H9 (cell line): ENCODE results near the gene TIMM13. TPM values are rescaled to one million over a fixed set of nuclear protein-coding genes. Genes with fewer than 3 reads are reported as not detected.

Experiments used
- DNase-seq: peaks from one replicate; pipeline ENCODE4 v3.0.0-alpha.2; 2017
- H2AFZ ChIP-seq: one replicate; pipeline ENCODE4 v1.6.1; 2013; ENCODE audit warnings: mild to moderate bottlenecking, low read length, control low read depth, moderate library complexity
- H2AK5ac ChIP-seq: 2 replicates; pipeline ENCODE4 v1.6.1; 2013; ENCODE audit warnings: low read length, control low read depth, mixed read lengths; ENCODE audit not compliant: insufficient read length
- H2BK120ac ChIP-seq: one replicate; pipeline ENCODE4 v1.6.1; 2013; ENCODE audit warnings: low read depth, mild to moderate bottlenecking, low read length, control low read depth, inconsistent platforms; ENCODE audit not compliant: poor library complexity, severe bottlenecking
- H2BK12ac ChIP-seq: 2 replicates; pipeline ENCODE4 v1.6.1; 2013; ENCODE audit warnings: low read length, control low read depth, mixed read lengths, low read depth; ENCODE audit not compliant: insufficient read length
- H2BK15ac ChIP-seq: 2 replicates; pipeline ENCODE4 v1.6.1; 2013; ENCODE audit warnings: low read depth, low read length, control low read depth
- H2BK20ac ChIP-seq: one replicate; pipeline ENCODE4 v1.6.1; 2013; ENCODE audit warnings: low read depth, mild to moderate bottlenecking, low read length, control low read depth, inconsistent platforms; ENCODE audit not compliant: poor library complexity, severe bottlenecking
- H2BK5ac ChIP-seq: 2 replicates; pipeline ENCODE4 v1.6.1; 2013; ENCODE audit warnings: low read length, control low read depth, mixed read lengths; ENCODE audit not compliant: insufficient read length
- H3K14ac ChIP-seq: 2 replicates; pipeline ENCODE4 v1.6.1; 2013; ENCODE audit warnings: low read length, control low read depth; ENCODE audit not compliant: insufficient read depth
- H3K18ac ChIP-seq: 2 replicates; pipeline ENCODE4 v1.6.1; 2013; ENCODE audit warnings: low read depth, mild to moderate bottlenecking, mixed read lengths, low read length, control low read depth; ENCODE audit not compliant: insufficient read length
- H3K23ac ChIP-seq: 2 replicates; pipeline ENCODE4 v1.6.1; 2013; ENCODE audit warnings: low read length, control low read depth, mixed read lengths, low read depth; ENCODE audit not compliant: insufficient read length
- H3K23me2 ChIP-seq: 2 replicates; pipeline ENCODE4 v1.6.1; 2013; ENCODE audit warnings: low read depth, mild to moderate bottlenecking, mixed read lengths, low read length, control low read depth; ENCODE audit not compliant: insufficient read length, poor library complexity, severe bottlenecking
- H3K27ac ChIP-seq: 2 replicates; pipeline ENCODE4 v1.5.1; 2013; ENCODE audit warnings: low read length, control low read depth, mixed read lengths, low read depth; ENCODE audit not compliant: insufficient read length
- H3K27me3 ChIP-seq: 2 replicates; pipeline ENCODE4 v1.6.1; 2013; ENCODE audit warnings: low read length, control low read depth, inconsistent platforms; ENCODE audit not compliant: insufficient read depth
- H3K4ac ChIP-seq: 2 replicates; pipeline ENCODE4 v1.6.1; 2013; ENCODE audit warnings: low read depth, mild to moderate bottlenecking, control low read depth, inconsistent platforms, low read length, moderate library complexity
- H3K4me1 ChIP-seq: 2 replicates; pipeline ENCODE4 v1.6.1; 2013; ENCODE audit warnings: low read length, control low read depth, inconsistent platforms; ENCODE audit not compliant: insufficient read depth
- H3K4me2 ChIP-seq: 2 replicates; pipeline ENCODE4 v1.6.1; 2013; ENCODE audit warnings: low read length, control low read depth, mixed read lengths; ENCODE audit not compliant: insufficient read length, insufficient read depth
- H3K56ac ChIP-seq: 2 replicates; pipeline ENCODE4 v1.6.1; 2013; ENCODE audit warnings: low read depth, mild to moderate bottlenecking, mixed read lengths, low read length, control low read depth; ENCODE audit not compliant: insufficient read length
- H3K79me1 ChIP-seq: 2 replicates; pipeline ENCODE4 v1.6.1; 2013; ENCODE audit warnings: low read depth, mild to moderate bottlenecking, moderate library complexity, low read length, control low read depth, inconsistent platforms; ENCODE audit not compliant: insufficient read depth, poor library complexity, severe bottlenecking
- H3K79me2 ChIP-seq: 2 replicates; pipeline ENCODE4 v1.6.1; 2013; ENCODE audit warnings: low read length, control low read depth, inconsistent platforms; ENCODE audit not compliant: insufficient read depth
- H3K9ac ChIP-seq: 2 replicates; pipeline ENCODE4 v1.6.1; 2013; ENCODE audit warnings: low read length, control low read depth, mixed read lengths; ENCODE audit not compliant: insufficient read length; ENCODE audit errors: extremely low read depth
- H3K9me3 ChIP-seq: one replicate; pipeline ENCODE4 v1.6.1; 2013; ENCODE audit warnings: low read depth, low read length, inconsistent platforms; ENCODE audit not compliant: control insufficient read depth
- H3T11ph ChIP-seq: one replicate; pipeline ENCODE4 v1.6.1; 2013; ENCODE audit warnings: mild to moderate bottlenecking, low read length, control low read depth, inconsistent platforms
- H4K20me1 ChIP-seq: one replicate; pipeline ENCODE4 v1.6.1; 2013; ENCODE audit not compliant: control insufficient read depth, insufficient read length, insufficient read depth
- H4K5ac ChIP-seq: 2 replicates; pipeline ENCODE4 v1.6.1; 2013; ENCODE audit warnings: low read depth, mild to moderate bottlenecking, mixed read lengths, low read length, control low read depth; ENCODE audit not compliant: insufficient read length
- H4K8ac ChIP-seq: replicated peaks from 2 replicates; pipeline ENCODE4 v1.6.1; 2013; ENCODE audit warnings: low read length, control low read depth, mixed read lengths, low read depth; ENCODE audit not compliant: insufficient read length
- H4K91ac ChIP-seq: 2 replicates; pipeline ENCODE4 v1.6.1; 2013; ENCODE audit warnings: low read depth, mild to moderate bottlenecking, moderate library complexity, mixed read lengths, low read length, control low read depth; ENCODE audit not compliant: insufficient read length
- H3K27ac Mint-ChIP-seq, 3 experiments: 2 replicates in 2 of 3; 3 replicates in 1 of 3; pipeline ENCODE4 v1.8.0; 2020 to 2021; ENCODE audit warnings: mixed read lengths in 3 of 3, mild to moderate bottlenecking in 1 of 3, moderate library complexity in 1 of 3
- H3K27me3 Mint-ChIP-seq: 2 replicates; pipeline ENCODE4 v1.8.0; 2021; ENCODE audit warnings: low read depth, mild to moderate bottlenecking, moderate library complexity, mixed read lengths
- H3K36me3 Mint-ChIP-seq, 3 experiments: 2 replicates in 2 of 3; 3 replicates in 1 of 3; pipeline ENCODE4 v1.8.0; 2020 to 2021; ENCODE audit warnings: low read depth in 3 of 3, mixed read lengths in 3 of 3; ENCODE audit not compliant: insufficient read depth in 1 of 3
- H3K4me1 Mint-ChIP-seq, 2 experiments: 2 replicates each; pipeline ENCODE4 v1.8.0; 2020; ENCODE audit warnings: mixed read lengths in 2 of 2
- H3K4me3 Mint-ChIP-seq, 2 experiments: 2 replicates in 1 of 2; 3 replicates in 1 of 2; pipeline ENCODE4 v1.8.0; 2020 to 2021; ENCODE audit warnings: mild to moderate bottlenecking in 2 of 2, mixed read lengths in 2 of 2, moderate library complexity in 1 of 2
- H3K9me3 Mint-ChIP-seq, 2 experiments: 2 replicates in 1 of 2; 3 replicates in 1 of 2; pipeline ENCODE4 v1.8.0; 2020; ENCODE audit warnings: mild to moderate bottlenecking in 2 of 2, mixed read lengths in 2 of 2, moderate library complexity in 1 of 2
- CTCF ChIP-seq: fragments of 200-600 bp; sonication (generic); conservative IDR thresholded peaks from 3 replicates; pipeline ENCODE4 v1.8.0; 2021; ENCODE audit warnings: antibody characterized with exemption, mild to moderate bottlenecking
- WGBS: extraction: QIAGEN DNeasy Blood & Tissue Kit; methylation state at CpG from one replicate; pipeline ENCODE4 v1.1.7; 2013; ENCODE audit warnings: missing lambda C conversion rate, low lambda C conversion rate, mixed read lengths; ENCODE audit not compliant: insufficient read length; ENCODE audit errors: extremely low coverage; 5-methylcytosine and 5-hydroxymethylcytosine counted together
- total RNA-seq: library from RNA; stranded (reverse); gene quantifications from 2 replicates; pipeline ENCODE4 v1.2.1, GENCODE V29; 2021

TIMM13 gene
- total RNA-seq, 1 experiment from 2014 or later, result 214 TPM

DNA sequence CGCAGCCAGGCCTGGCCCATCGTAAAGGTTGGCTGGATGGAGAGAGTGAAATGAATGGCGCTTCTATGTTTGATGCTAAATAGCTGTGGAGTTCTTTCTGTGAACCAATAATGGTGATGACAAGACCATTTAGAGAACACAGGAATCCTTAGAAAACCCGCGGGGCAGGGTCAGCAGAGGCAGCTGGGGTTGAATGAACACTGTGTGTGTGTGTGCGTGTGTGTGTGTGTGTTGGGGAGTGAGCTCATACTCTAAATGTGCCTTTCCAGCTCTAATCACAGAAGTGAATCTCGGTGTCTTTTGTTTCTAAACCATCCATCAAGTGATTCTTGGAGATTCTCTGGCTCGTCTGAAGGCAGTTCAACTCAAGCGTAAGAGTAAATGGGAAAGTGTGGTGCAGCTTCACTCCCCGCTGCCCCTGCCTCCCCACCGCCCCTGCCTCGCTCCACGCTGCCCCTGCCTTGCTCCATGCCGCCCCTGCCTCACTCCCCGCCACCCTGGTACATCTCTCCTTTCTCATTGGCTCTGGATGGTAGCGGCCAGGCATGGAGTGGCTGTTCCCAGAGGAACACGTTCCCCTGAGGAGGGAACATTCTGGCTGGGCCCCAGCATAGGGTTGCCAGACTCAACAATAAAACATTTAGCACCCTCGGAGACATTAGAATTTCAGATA is 46.1 kb downstream of the TIMM13 start:
- H2BK120ac ChIP-seq, result no peak overlapping the region
- WGBS, result no CpG with 5 or more reads among the region's 18 CpGs
- no peaks in the 10 kb centered on the region for H4K20me1 ChIP-seq
- no peak overlapping the region for H3T11ph ChIP-seq
- H3K9me3 ChIP-seq, result no peaks in the 10 kb centered on the region
- no peak overlapping the region for H2BK12ac ChIP-seq
- H3K23me2 ChIP-seq, result no peaks in the 10 kb centered on the region
- no peak overlapping the region for H3K14ac ChIP-seq
- no peak overlapping the region for H3K27ac ChIP-seq
- H3K56ac ChIP-seq, result no peak overlapping the region
- no peak overlapping the region for H2AK5ac ChIP-seq
- H4K91ac ChIP-seq, result no peak overlapping the region
- H4K5ac ChIP-seq, result no peak overlapping the region
- peaks cover 26% of the 10 kb centered on the region for H3K27me3 Mint-ChIP-seq
- no peak overlapping the region for H3K27ac Mint-ChIP-seq
- no peaks in the 10 kb centered on the region for H3K79me1 ChIP-seq
- no peak overlapping the region for H4K8ac ChIP-seq
- no peak overlapping the region; a peak in 1 of 5 replicates for H3K4me3 Mint-ChIP-seq
- TF ChIP-seq CTCF, result no peak
- peaks cover 24 to 32% of the 10 kb centered on the region in 2 experiments for H3K9me3 Mint-ChIP-seq
- H2BK20ac ChIP-seq, result no peak overlapping the region
- no peak overlapping the region for H2BK5ac ChIP-seq
- no peak overlapping the region for H2AFZ ChIP-seq
- H3K36me3 Mint-ChIP-seq, result peaks cover 0 to 9% (median 4%) of the 10 kb centered on the region in 3 experiments; a peak in 4 of 7 replicates
- H3K23ac ChIP-seq, result no peak overlapping the region
- no peak overlapping the region for H3K9ac ChIP-seq
- no peak overlapping the region; the same call in 1 of the 2 replicates for H2BK15ac ChIP-seq
- H3K4me1 Mint-ChIP-seq, result peaks cover 7% of the 10 kb centered on the region in 2 experiments; a peak in 2 of 4 replicates
- no peaks in the 10 kb centered on the region for H3K79me2 ChIP-seq
- no peaks in the 10 kb centered on the region for H3K27me3 ChIP-seq
- no peak overlapping the region for H3K4me2 ChIP-seq
- H3K18ac ChIP-seq, result no peak overlapping the region
- no peak for DNase-seq
- no peak overlapping the region for H3K4ac ChIP-seq
- no peaks in the 10 kb centered on the region for H3K4me1 ChIP-seq
